GM21737 (cell line): ENCODE data around the gene CNBD2.
"Not testable (repeated sequence)": the region's sequence is repeated elsewhere in the genome, so short reads cannot be mapped to it uniquely, and the experiment has no call there.

Experiments used
- ATAC-seq: cut with Tn5 transposase; IDR thresholded peaks from one replicate; pipeline ENCODE4 v1.9.1; 2021; ENCODE audit warnings: mild to moderate bottlenecking, moderate library complexity; ENCODE audit not compliant: unreplicated experiment

CNBD2 gene

DNA sequence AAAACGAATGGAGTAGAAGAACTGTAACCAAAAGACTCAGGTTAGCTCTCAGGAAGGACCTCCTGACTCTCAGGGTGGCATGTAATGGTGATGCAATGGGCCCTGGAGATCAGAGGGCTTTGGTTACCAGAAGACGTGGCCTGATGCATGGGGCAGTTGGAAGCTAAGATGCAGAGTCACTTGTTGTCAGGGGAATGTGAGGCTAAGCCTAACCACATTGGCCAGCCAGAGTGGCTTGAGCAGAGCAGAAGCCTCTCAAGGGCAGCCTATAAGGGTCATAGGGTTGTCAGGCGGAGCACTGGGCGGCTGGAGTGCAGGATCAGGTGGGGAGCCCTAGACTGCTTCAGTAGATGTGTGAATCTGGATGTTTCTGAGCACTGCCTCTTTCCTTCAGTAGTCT lies 5.9 kb downstream of the CNBD2 start:
- no peak for ATAC-seq

DNA sequence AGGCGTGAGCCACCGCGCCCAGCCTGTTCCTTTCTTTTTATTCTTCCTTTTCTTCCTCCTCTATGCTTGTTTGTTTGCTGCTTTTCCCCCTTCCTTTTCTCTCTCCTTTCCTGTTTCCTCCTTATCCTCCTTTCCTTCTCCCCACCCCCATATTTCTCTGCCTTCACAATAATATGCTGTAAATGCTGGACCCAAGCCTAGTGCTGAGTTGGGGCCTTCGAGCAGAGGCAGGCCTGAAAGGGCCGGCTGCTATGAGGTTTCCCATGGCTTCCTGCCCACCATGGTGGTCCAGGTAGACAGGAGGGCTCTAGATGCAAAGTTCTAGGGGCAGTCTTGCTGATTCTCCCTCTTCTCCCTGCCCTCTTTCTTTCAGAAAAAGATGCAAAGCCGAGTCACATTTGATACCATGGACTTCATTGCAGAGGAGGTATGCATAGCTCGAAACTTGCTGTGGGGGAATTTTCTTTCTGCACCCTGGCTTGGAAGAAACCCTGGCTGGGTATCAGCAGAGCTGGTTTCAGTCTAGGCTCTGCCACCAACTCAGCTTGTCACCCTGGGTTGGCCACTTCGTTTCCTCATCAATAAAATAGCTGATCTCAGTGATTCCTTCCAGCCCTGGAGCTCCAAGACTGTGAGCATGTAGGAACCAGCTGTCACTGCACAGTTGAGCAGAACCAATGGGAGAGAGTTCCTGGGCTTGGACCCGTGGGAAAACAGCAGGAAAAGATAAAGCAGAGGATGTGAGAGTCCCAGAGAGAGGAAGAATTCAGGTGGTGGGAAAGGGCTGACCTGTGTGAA lies 7.4 kb downstream of the CNBD2 start:
- no peak for ATAC-seq

DNA sequence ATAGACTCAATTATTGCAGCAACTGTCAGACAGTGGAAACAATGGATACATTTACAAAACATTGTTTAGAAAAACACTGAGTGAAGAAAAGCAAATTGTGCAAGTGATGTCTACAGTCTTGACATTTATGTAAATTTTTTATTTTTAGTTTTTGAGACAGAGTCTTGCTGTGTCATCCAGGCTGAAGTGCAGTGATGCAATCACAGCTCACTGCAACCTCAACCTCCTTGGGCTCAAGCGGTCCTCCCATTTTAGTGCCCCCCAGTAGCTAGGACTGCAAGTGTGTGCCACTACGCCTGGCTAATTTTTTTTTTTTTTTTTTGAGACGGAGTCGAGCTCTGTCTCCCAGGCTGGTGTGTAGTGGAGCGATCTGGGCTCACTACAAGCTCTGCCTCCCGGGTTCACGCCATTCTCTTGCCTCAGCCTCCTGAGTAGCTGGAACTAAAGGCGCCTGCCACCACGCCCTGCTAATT lies 9.7 kb downstream of the CNBD2 start:
- ATAC-seq: no peak

- ATAC-seq: no peak
Observed at GRCh38 chr20:35979544-35979943, 11.2 kb downstream of the CNBD2 start.

- ATAC-seq: no peak
Observed at GRCh38 chr20:35981969-35982368, 13.6 kb downstream of the CNBD2 start.

DNA sequence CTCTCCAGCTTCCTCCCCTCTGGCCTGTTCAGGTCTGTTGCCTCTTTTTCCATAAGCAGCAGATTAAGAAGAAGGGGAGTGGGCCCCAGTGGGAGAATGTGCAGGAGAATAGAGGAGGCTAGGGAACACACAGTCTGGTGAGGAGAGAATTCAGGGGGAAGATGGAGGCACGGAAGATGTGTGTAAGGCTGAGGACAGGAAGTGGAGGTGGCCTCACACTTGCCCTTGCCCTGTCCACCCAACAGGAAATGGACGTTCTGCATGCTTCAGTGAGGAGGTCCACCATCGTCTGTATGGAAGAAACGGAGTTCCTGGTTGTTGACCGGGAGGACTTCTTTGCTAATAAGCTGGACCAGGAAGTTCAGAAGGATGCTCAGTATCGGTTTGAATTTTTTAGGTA lies 16.0 kb downstream of the CNBD2 start:
- no peak for ATAC-seq

- no peak for ATAC-seq
Observed at GRCh38 chr20:35985806-35986205, 17.4 kb downstream of the CNBD2 start.

GRCh38 chr20:35988910-35989463 lies 20.6 kb downstream of the CNBD2 start:
- no peak for ATAC-seq

- ATAC-seq: no peak
Observed at GRCh38 chr20:35991142-35991771, 22.9 kb downstream of the CNBD2 start.

DNA sequence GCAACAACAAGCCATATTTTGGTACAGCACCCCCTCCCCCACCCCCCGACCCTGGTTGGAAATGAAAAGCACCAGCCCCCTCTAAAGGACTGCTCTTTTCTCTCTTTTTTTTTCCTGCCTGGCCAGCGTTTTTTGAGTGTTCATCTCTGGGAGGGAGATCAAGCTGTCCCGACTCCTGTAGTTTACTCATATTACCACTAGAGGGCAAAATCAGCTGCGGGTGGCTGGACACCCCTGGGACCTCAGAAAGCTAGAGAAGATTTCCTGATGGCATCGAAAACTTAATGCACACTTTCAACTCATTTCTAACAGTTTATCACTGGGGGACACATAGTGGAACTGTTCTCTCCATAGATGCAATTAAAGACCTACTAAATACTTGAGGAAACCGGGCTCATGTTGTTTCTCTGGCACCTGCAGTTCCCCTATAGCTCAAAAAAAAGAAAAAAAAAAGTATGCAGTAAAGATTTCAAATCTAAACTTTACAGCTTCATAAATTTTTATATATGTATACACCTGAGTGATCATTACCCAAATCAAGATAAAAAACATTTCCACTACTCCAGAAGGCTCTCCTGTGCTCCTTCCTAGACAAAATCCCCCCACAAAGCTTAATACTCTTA lies 24.4 kb downstream of the CNBD2 start:
- no peak for ATAC-seq

DNA sequence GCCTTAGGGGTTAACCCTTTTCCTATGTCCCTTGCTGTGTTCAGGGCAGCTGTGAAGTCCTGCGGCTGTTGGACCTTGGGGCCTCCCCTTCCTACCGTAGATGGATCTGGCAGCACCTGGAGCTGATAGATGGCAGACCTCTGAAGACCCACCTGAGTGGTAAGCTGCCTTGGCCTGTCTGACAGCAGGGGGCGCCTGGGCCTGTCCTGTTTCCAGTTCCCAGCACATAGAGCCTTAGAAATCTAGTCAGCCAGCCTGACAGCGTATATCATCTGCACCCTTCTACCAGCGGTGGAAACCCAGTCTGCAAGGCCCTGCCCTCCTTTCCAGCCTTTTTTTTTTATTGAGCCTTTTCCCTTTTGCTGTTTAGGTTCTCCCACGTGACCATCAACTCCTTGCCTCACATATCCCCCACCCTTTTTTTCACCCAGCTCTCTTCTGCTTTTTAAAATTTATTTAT lies 26.6 kb downstream of the CNBD2 start:
- no peak for ATAC-seq

GRCh38 chr20:35996492-35996891 lies 28.1 kb downstream of the CNBD2 start:
- not testable (repeated sequence) for ATAC-seq

- not testable (repeated sequence) for ATAC-seq
Observed at GRCh38 chr20:36001331-36001730, 32.9 kb downstream of the CNBD2 start.

DNA sequence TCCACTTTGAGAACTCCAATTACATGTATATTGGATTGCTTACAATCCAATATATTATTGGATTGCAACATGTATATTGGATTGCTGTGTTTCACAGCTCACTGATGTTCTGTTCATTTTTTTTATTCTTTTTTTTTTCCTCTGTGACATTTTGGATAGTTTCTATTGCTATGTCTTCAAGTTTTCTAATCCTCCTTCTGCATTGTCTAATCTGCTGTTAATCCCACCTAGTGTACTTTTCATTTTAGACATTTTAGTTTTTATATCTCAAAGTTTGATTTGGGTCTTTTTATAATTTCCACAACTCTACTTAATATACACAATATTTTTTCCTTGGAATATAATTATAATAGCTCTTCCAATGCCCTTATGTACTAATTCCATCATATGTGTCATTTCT lies 34.5 kb downstream of the CNBD2 start:
- no peak for ATAC-seq

DNA sequence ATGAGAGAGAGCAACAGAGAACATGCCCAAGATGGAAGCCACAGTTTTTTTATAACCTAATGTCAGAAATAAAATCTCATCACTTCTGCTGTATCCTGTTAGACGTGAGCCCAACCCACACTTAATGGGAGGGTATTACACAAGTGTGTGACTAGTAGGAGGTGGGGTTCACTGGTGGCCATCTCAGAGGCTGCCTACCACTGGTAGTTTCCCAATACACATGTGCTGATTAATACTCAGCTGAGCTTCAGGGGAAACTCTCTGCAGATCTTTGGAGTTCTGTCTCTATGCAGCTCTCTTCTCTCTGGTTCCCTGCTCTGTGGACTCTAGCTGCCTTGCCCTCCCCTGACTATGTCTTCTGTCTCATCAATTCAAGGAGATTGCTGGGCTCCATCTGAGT lies 35.7 kb downstream of the CNBD2 start:
- no peak for ATAC-seq

DNA sequence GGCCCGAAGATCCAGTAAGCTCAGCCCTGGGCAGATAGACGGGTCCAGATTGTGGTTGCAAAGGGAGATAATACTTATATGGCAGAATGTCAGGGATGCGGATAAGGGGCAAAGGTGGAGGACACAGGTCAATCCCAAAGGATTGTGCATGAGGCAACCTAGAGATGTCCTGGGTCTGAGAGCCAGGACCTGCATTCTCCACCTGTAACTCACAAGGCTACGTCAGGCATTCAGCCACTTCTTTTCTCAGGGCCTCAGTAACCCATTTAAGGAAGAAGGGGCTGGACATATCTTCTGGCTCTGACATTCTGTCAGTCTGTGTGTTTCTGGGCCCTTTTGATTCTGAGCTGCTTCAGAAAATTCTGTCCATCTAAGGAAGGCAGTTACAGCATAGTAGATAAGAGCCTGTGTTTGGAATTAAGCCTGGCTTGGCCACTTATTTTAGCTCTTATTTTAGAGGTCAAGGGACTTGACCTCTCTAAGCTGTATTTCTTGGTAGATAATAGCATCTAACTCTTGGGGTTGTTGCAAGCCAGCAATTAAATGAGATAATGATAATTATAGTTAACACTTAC lies 40.2 kb downstream of the CNBD2 start:
- no peak for ATAC-seq

DNA sequence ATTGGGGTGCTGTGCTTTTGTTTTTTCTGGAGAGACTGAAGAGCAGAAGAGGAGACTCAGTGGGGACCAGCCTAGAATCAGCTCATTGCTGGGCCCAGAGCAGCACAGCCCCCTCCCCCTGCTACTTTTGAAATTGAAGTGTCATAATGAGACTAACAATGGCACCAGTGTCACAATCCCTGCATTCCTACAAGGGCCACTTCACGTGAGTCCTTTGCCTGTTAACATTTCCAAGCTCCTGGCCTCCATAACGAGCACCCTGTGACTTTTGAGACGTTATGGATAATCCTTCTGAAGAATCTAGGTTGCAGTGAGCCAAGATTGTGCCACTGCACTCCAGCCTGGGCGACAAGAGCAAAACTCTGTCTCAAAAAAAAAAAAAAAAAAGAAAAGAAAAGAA lies 41.7 kb downstream of the CNBD2 start:
- ATAC-seq: no peak

- ATAC-seq: no peak
Observed at GRCh38 chr20:36010825-36011224, 42.4 kb downstream of the CNBD2 start.

DNA sequence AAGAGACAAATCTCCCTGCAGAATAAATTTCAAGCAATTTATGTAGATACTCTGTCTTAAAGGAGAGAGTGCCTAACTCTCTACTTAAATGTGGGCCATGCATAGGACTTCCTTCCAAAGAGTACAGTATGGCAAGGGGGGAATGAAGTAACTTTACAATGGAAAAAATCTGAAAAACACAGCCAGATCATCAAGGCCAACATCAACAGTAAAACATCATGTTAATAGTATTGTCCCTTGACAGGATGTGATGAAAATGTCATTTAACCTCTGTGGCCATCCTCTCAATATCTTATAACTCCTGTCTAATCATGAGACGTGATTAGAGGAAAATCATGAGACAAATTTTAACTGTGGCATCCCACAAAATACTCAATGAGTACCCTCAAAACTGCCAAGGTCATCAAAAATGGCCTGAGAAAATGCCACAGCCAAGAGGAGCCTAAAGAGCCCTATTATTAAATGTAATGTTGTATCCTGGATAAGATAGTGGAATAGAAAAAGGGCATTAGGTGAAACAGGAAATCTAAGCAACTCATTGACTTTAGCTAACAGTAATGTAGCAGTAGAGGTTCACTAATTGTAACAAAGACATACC lies 47.5 kb downstream of the CNBD2 start:
- ATAC-seq: no peak

DNA sequence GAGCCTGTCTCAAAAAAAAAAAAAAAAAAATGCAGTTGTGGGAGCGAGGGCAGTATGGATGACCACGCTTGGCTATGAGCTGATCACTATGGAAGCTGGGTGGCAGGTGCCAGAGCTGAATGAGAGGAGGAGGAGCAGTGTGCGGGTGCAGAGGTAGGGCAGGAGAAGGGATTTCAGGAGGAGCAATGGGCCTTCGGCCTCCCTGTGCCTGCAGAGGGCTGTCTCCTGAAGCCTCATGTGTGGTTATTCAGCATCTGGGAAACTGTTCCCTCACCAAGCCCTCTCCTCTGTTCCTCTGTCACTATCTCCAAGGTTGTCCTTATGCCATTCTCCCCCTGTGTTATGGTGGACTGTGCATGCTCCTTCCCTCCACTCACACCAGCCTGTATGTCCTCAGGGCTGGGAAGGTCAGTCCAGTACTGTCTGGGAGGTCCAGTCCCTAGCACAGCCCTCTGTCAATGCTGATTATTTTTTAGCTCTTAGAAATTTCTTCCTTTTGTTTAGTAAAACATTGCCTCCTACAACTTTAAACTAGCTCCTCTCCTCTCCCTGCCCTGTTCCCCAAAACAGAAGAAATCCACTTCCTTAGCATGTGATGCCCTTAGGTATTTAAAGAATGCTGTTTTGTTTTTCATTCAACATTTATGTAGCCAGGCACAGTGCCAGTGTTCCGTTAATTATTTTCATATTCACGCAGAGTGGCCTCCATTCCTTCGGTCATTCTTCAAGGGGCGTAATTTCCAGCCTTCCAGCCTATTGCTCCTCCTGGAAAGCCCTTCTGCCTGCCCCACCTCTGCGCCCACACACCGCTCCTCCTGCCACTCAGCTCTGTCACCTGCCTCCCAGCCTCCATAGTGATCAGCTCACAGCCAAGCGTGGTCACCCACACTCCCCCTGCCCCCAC lies 48.9 kb downstream of the CNBD2 start:
- ATAC-seq: no peak
